ENCODE data around the gene ATE1.
A peak's percentile ranks its signal among the peaks of the same experiment; 100 is the strongest.
"Not testable (repeated sequence)": the region's sequence is repeated elsewhere in the genome, so short reads cannot be mapped to it uniquely, and the experiment has no call there.

Gene ATE1

DNA sequence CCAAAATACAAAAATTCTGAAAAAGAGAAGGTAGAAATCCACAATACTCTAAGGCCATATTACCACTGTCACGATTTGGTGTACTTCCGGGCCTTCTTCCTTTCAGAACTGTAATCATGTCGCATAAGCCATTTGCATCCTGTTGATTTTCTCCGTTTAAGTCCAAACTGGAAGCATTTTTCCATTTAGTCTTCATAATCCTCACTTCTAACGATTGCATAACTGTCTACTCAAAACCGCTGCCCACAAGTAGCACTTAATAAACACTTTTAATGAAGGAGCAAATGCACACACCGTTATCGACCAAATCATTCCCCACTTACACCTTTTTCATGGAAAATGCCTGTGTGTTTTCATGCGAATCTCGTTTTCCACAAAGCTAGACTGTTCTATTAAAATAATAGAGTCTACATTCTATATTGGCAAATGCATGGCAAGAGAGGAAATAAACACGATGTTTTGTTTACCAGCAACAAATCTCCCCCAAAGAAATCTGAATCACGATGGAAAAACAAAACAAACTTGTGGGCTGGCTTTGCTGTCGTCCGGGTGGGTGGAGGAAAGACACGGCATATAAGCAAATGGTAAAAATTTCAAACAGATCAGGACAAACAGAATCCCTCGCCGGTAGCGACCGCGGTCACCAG, 1.0 kb downstream of the ATE1 start:
- TF ChIP-seq, protein P1, sequence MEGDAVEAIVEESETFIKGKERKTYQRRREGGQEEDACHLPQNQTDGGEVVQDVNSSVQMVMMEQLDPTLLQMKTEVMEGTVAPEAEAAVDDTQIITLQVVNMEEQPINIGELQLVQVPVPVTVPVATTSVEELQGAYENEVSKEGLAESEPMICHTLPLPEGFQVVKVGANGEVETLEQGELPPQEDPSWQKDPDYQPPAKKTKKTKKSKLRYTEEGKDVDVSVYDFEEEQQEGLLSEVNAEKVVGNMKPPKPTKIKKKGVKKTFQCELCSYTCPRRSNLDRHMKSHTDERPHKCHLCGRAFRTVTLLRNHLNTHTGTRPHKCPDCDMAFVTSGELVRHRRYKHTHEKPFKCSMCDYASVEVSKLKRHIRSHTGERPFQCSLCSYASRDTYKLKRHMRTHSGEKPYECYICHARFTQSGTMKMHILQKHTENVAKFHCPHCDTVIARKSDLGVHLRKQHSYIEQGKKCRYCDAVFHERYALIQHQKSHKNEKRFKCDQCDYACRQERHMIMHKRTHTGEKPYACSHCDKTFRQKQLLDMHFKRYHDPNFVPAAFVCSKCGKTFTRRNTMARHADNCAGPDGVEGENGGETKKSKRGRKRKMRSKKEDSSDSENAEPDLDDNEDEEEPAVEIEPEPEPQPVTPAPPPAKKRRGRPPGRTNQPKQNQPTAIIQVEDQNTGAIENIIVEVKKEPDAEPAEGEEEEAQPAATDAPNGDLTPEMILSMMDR (IDR thresholded peaks at IDR 0.05), result no peak
- H3K4me1 ChIP-seq (ENCODE audit: control insufficient read depth in 1 of 2, insufficient read depth in 1 of 2, low read depth in 1 of 2, low read length in 1 of 2), result peaks cover 25 to 28% of the 10 kb centered on the region in 2 experiments

DNA sequence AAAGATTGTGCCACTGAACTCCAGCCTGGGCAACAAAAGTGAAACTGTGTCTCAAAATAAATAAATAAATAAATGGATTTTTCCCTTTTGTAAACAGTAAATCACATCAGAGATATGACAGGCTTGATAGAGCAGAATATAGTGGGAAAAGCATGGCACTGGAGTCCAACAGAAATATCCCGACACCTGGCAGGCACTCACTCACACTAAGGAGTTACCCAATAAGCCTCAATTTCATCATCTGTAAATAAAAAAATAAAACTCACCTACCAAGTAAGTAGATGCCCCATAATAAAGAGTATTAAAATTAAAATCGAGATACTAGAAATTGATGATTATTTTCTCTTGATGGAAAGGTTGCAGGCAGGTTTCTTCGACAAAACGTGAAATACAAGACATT, 1.7 kb downstream of the ATE1 start:
- H3K27ac ChIP-seq, result peak overlapping the region; percentile 90
- H3K36me3 ChIP-seq, result peaks cover 21% of the 10 kb centered on the region
- H3K27me3 ChIP-seq, result no peaks in the 10 kb centered on the region
- TF ChIP-seq, protein P1 (IDR thresholded peaks at IDR 0.05), result no peak
- H3K4me3 ChIP-seq (ENCODE audit: low read depth in 1 of 2, low read length in 1 of 2), result peak overlapping the region in 1 of 2 experiments; percentile 98
- H3K4me1 ChIP-seq (ENCODE audit: control insufficient read depth in 1 of 2, insufficient read depth in 1 of 2, low read depth in 1 of 2, low read length in 1 of 2), result peaks cover 25 to 28% of the 10 kb centered on the region in 2 experiments
- no peaks in the 10 kb centered on the region for H3K9me3 ChIP-seq

More for the DNA sequence above, 1.0 kb downstream of the ATE1 start:
- no peaks in the 10 kb centered on the region for H3K9me3 ChIP-seq
- H3K27ac ChIP-seq, result peak overlapping the region; percentile 90
- no peaks in the 10 kb centered on the region for H3K27me3 ChIP-seq
- H3K36me3 ChIP-seq, result peaks cover 14% of the 10 kb centered on the region
- H3K4me3 ChIP-seq (ENCODE audit: low read depth in 1 of 2, low read length in 1 of 2), result peak overlapping the region; percentile 98

DNA sequence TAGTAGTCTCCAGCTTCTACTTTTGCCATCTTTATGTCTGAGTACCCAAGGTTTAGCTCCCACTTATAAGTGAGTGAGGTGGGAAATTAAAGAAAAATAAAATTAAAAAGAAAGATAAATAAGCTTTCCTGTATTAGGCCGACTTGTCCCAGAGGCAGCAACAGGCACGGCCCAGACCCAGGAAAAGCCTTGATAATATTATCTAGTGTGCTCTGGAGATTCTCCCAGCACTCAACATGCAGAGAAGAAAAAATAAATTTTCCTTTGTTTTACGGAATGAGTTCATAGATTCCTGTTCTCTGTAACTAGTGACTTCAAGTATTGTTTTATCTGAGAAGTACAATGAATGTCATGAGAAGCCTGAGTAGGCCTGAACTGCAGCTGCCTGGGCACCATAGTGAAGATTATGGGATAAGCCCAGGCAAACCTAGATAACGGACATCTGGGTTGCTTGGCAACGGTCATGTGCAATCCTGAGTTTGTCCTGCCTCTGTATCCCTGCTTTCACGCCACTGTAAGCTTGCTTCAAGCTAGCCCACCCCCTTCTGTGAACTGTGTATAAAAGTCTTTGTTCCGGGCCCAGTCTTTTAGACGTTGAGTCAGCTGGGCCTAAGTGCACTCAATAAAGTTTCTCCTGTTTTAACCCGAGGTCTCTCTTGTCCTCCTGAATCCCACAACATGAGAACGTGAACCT, 6.4 kb downstream of the ATE1 start:
- H3K27ac ChIP-seq, result no peak overlapping the region
- H3K36me3 ChIP-seq, result peaks cover 38% of the 10 kb centered on the region
- H3K4me1 ChIP-seq (ENCODE audit: control insufficient read depth in 1 of 2, insufficient read depth in 1 of 2, low read depth in 1 of 2, low read length in 1 of 2), result peaks cover 9 to 10% of the 10 kb centered on the region in 2 experiments
- TF ChIP-seq, protein P1 (IDR thresholded peaks at IDR 0.05), result no peak
- H3K9me3 ChIP-seq, result no peaks in the 10 kb centered on the region
- H3K4me3 ChIP-seq (ENCODE audit: low read depth in 1 of 2, low read length in 1 of 2), result no peak overlapping the region
- H3K27me3 ChIP-seq, result no peaks in the 10 kb centered on the region

DNA sequence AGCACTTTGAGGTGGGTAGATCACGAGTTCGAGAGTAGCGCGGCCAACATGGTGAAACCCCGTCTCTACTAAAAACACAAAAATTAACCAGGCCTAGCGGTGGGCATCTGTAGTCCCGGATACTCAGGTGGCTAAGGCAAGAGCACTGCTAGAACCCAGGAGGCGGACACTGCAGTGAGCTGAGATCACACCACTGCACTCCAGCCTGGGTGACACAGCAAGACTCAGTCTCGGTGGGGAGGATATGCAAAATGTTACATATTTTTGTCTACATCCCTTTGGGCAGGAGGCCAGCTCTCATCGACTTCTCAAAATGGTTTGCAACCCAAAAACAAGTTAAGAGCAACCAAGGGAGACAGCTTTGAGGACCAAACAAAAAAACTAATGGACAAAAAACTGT, 8.2 kb downstream of the ATE1 start:
- TF ChIP-seq, protein P1 (IDR thresholded peaks at IDR 0.05), result no peak
- Histone ChIP-seq H3K4me3 (ENCODE audit: low read depth in 1 of 2, low read length in 1 of 2) (no peak overlapping the region), H3K27ac (no peak overlapping the region), H3K9me3 (no peaks in the 10 kb centered on the region), H3K36me3 (peaks cover 43% of the 10 kb centered on the region), H3K27me3 (no peaks in the 10 kb centered on the region), H3K4me1 (ENCODE audit: control insufficient read depth in 1 of 2, insufficient read depth in 1 of 2, low read depth in 1 of 2, low read length in 1 of 2) (no peaks in the 10 kb centered on the region)

DNA sequence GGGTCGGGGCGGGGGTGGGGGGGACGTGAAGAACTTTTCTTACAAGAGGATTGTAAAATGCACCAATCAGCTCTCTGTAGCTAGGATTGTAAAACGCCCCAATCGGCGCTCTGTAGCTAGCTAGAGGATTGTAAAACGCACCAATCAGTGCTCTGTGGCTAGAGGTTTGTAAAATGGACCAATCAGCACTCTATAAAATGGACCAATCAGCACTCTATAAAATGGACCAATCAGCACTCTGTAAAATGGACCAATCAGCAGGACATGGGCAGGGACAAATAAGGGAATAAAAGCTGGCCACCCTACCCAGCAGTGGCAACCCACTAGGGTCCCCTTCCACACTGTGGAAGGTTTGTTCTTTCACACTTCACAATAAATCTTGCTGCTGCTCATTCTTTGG, 9.0 kb downstream of the ATE1 start:
- not testable (repeated sequence) for H3K9me3 ChIP-seq; H3K4me1 ChIP-seq (ENCODE audit: control insufficient read depth in 1 of 2, insufficient read depth in 1 of 2, low read depth in 1 of 2, low read length in 1 of 2); H3K4me3 ChIP-seq (ENCODE audit: low read depth in 1 of 2, low read length in 1 of 2); H3K27me3 ChIP-seq; H3K27ac ChIP-seq
- peaks cover 48% of the 10 kb centered on the region for H3K36me3 ChIP-seq

DNA sequence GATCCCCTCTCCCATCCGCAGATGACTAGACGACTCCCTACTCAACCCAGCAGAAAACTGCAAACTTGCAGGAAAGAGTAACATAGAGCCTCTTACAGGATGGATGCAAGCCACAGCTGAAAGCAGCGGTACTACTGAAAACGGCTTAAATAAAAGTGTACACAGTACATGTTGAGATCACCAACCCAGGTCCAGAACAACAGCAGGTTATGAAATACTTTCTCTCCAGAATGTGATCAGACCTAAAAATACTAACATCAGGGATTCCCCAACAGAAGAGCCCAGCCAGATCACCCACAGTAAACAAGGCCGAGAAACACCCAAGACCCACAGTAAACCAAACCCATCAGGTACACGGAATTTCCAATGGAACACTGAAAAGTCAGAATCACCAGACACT, 13.2 kb downstream of the ATE1 start:
- no peak overlapping the region for H3K27ac ChIP-seq
- TF ChIP-seq, protein P1 (IDR thresholded peaks at IDR 0.05), result no peak
- no peak overlapping the region for H3K4me3 ChIP-seq (ENCODE audit: low read depth in 1 of 2, low read length in 1 of 2)
- no peaks in the 10 kb centered on the region for H3K27me3 ChIP-seq
- peaks cover 57% of the 10 kb centered on the region for H3K36me3 ChIP-seq
- no peaks in the 10 kb centered on the region for H3K4me1 ChIP-seq (ENCODE audit: control insufficient read depth in 1 of 2, insufficient read depth in 1 of 2, low read depth in 1 of 2, low read length in 1 of 2)
- no peaks in the 10 kb centered on the region for H3K9me3 ChIP-seq
